ENCODE data around the gene LRP3. TPM values are rescaled to one million over a fixed set of nuclear protein-coding genes. Genes with fewer than 3 reads are reported as not detected.

Gene LRP3
- total RNA-seq (2013), result 13.4 TPM
- polyA plus RNA-seq (10 to 100 TPM in 1 of 3 donors, 1 to 10 TPM in 2; 1.4 to 11.9 (median 4.1) TPM), polyA minus RNA-seq (22.0 and 34.8 TPM in 2 replicates), total RNA-seq (1.8 to 14.9 (median 10.5) reads per million in 11 experiments)

GRCh38 chr19:33193865-33194362 is at the start of gene LRP3:
Gene LRP3, plus strand, starts transcription at chr19:33194330. Its CDS starts 456 bp downstream, at chr19:33194786.
- peaks cover 10 to 21% of the 10 kb centered on the region in 2 donors for H3K36me3 Mint-ChIP-seq
- Histone ChIP-seq H3K27ac (ENCODE audit: low read depth in 1 of 2, low read length in 2 of 2) (peak within 1 kb of the TSS in 1 of 2 donors; percentile 40), H3K79me2 (ENCODE audit: insufficient read depth, low read length) (peaks cover 34% of the 10 kb centered on the region), H2AFZ (ENCODE audit: insufficient read depth, low read depth, low read length, poor library complexity, severe bottlenecking) (peak within 1 kb of the TSS; percentile 80), H4K20me1 (ENCODE audit: insufficient read depth, low read length) (peaks cover 8% of the 10 kb centered on the region), H3K27me3 (ENCODE audit: control insufficient read depth in 2 of 2, insufficient read depth in 2 of 2, low read length in 2 of 2) (no peaks in the 10 kb centered on the region), H3K4me3 (replicated peaks in 1 of 3; ENCODE audit: low read depth in 2 of 3, low read length in 3 of 3) (peak within 1 kb of the TSS; percentile 45 to 83 (median 54)), H3K9ac (ENCODE audit: insufficient read depth, low read length, poor library complexity, severe bottlenecking) (peak within 1 kb of the TSS; percentile 74), H3K4me2 (replicated peaks; ENCODE audit: extremely low read depth, low read length, poor library complexity, severe bottlenecking) (peak within 1 kb of the TSS; percentile 84), H3K4me1 (ENCODE audit: control insufficient read depth in 1 of 2, insufficient read depth in 2 of 2, low read length in 2 of 2) (peaks cover 37 to 48% of the 10 kb centered on the region in 2 donors), H3K36me3 (replicated peaks in 1 of 2; ENCODE audit: control insufficient read depth in 1 of 2, insufficient read depth in 2 of 2, low read length in 2 of 2) (peaks cover 6 to 22% of the 10 kb centered on the region in 2 donors), H3K9me3 (replicated peaks in 1 of 2; ENCODE audit: control insufficient read depth in 1 of 2, insufficient read depth in 1 of 2, low read length in 2 of 2) (no peaks in the 10 kb centered on the region)
- WGBS (ENCODE audit: insufficient coverage), result 6% methylated on average over 49 of the region's 50 CpGs
- intact Hi-C loops (cut with micrococcal nuclease), result no loop called here
- H3K4me1 Mint-ChIP-seq, result peaks cover 53% of the 10 kb centered on the region
- peak in 1 of 3 donors; percentile 15 for DNase-seq
- H3K27ac Mint-ChIP-seq, result peak within 1 kb of the TSS in 4 of 7 donors; percentile 6 to 86 (median 34)
- H3K9me3 Mint-ChIP-seq, result no peaks in the 10 kb centered on the region
- no peak for TF ChIP-seq CTCF (IDR thresholded peaks at IDR 0.05)
- peaks cover 7 to 19% (median 11%) of the 10 kb centered on the region in 3 donors for H3K27me3 Mint-ChIP-seq (ENCODE audit: low read depth in 3 of 3)
- H3K4me3 Mint-ChIP-seq, result peak within 1 kb of the TSS; percentile 79 to 89

- Mint-ChIP-seq H3K9me3 (peaks cover 0 to 10% (median 6%) of the 10 kb centered on the region in 7 donors), H3K4me3 (no peak overlapping the region), H3K27ac (no peak overlapping the region), H3K36me3 (no peaks in the 10 kb centered on the region), H3K27me3 (ENCODE audit: low read depth in 3 of 3) (peaks cover 2 to 6% (median 4%) of the 10 kb centered on the region in 3 donors), H3K4me1 (peaks cover 7% of the 10 kb centered on the region)
- Histone ChIP-seq H3K79me2 (ENCODE audit: insufficient read depth, low read length) (no peaks in the 10 kb centered on the region), H3K27me3 (ENCODE audit: control insufficient read depth in 2 of 2, insufficient read depth in 2 of 2, low read length in 2 of 2) (peaks cover 0 to 4% of the 10 kb centered on the region in 2 donors), H3K9ac (ENCODE audit: insufficient read depth, low read length, poor library complexity, severe bottlenecking) (no peak overlapping the region), H3K4me2 (replicated peaks; ENCODE audit: extremely low read depth, low read length, poor library complexity, severe bottlenecking) (no peak overlapping the region), H3K4me3 (replicated peaks in 1 of 3; ENCODE audit: low read depth in 2 of 3, low read length in 3 of 3) (no peak overlapping the region), H3K9me3 (replicated peaks in 1 of 2; ENCODE audit: control insufficient read depth in 1 of 2, insufficient read depth in 1 of 2, low read length in 2 of 2) (no peaks in the 10 kb centered on the region), H3K4me1 (ENCODE audit: control insufficient read depth in 1 of 2, insufficient read depth in 2 of 2, low read length in 2 of 2) (peaks cover 0 to 16% of the 10 kb centered on the region in 2 donors), H3K36me3 (replicated peaks in 1 of 2; ENCODE audit: control insufficient read depth in 1 of 2, insufficient read depth in 2 of 2, low read length in 2 of 2) (no peaks in the 10 kb centered on the region), H3K27ac (ENCODE audit: low read depth in 1 of 2, low read length in 2 of 2) (no peak overlapping the region), H2AFZ (ENCODE audit: insufficient read depth, low read depth, low read length, poor library complexity, severe bottlenecking) (no peak overlapping the region), H4K20me1 (ENCODE audit: insufficient read depth, low read length) (no peaks in the 10 kb centered on the region)
- intact Hi-C loops (cut with micrococcal nuclease), result loop anchor here (5.0 to 10.0 kb wide), 2 partner anchors 36 to 259 kb away; no protein-coding TSS in a partner anchor
- 86% methylated on average over 9 of the region's 9 CpGs for WGBS (ENCODE audit: insufficient coverage)
- DNase-seq, result no peak
- no peak for TF ChIP-seq CTCF (IDR thresholded peaks at IDR 0.05)
Observed at GRCh38 chr19:33146209-33146608, 47.9 kb upstream of the LRP3 start.

Measured in CD14-positive monocyte (primary cell).